Loucy (cell line): ENCODE data around the gene RSPH9.

ENCODE experiments used
- CTCF ChIP-seq: fragments of 200-600 bp; sonication (generic); conservative IDR thresholded peaks from 2 replicates; pipeline ENCODE4 v1.5.1; 2014; ENCODE audit warnings: mild to moderate bottlenecking, antibody characterized with exemption, low read length
- EZH2phosphoT487 ChIP-seq: fragments of 200-600 bp; IDR thresholded peaks from 2 replicates; pipeline ENCODE4 v1.6.1; 2018; ENCODE audit warnings: antibody characterized with exemption, mild to moderate bottlenecking, moderate library complexity, borderline replicate concordance

- TF ChIP-seq CTCF: no peak
- TF ChIP-seq EZH2phosphoT487: no peak
Measured at GRCh38 chr6:43624786-43625288, 20.0 kb upstream of the RSPH9 start.
